GM23338 (cell line): Measurements from ENCODE around the gene PATE2. TPM values are rescaled to one million over a fixed set of nuclear protein-coding genes. Genes with fewer than 3 reads are reported as not detected.

Experiments
- ATAC-seq: fragments of 200-7000 bp; cut with Tn5 transposase; 3 replicates; pipeline ENCODE4 v1.9.1; 2020
- DNase-seq: peaks from one replicate; pipeline ENCODE4 v3.0.0-alpha.2; 2015; ENCODE audit warnings: low spot score
- H2AFZ ChIP-seq: fragments of 200-600 bp; sonication (generic); 2 replicates; pipeline ENCODE4 v1.8.0; 2016; ENCODE audit warnings: antibody characterized with exemption, mild to moderate bottlenecking, moderate library complexity
- H3F3A ChIP-seq: fragments of 200-600 bp; sonication (generic); replicated peaks from 2 replicates; pipeline ENCODE4 v1.8.0; 2017; ENCODE audit warnings: antibody characterized with exemption, mixed run types, low read depth
- H3K27ac ChIP-seq: fragments of 200-600 bp; sonication (generic); 2 replicates; pipeline ENCODE4 v1.6.1; 2016; ENCODE audit warnings: low read depth
- H3K27me3 ChIP-seq: fragments of 200-600 bp; sonication (generic); 2 replicates; pipeline ENCODE4 v1.8.0; 2016; ENCODE audit warnings: mild to moderate bottlenecking, mixed run types, moderate library complexity; ENCODE audit not compliant: insufficient read depth
- H3K36me3 ChIP-seq: fragments of 200-600 bp; sonication (generic); 2 replicates; pipeline ENCODE4 v1.8.0; 2016; ENCODE audit warnings: mild to moderate bottlenecking; ENCODE audit not compliant: insufficient read depth
- H3K4me1 ChIP-seq: fragments of 200-600 bp; sonication (generic); 2 replicates; pipeline ENCODE4 v1.8.0; 2016; ENCODE audit warnings: mild to moderate bottlenecking, moderate library complexity; ENCODE audit not compliant: insufficient read depth
- H3K4me2 ChIP-seq: fragments of 200-600 bp; sonication (generic); 2 replicates; pipeline ENCODE4 v1.7.1; 2017; ENCODE audit warnings: mixed run types
- H3K4me3 ChIP-seq: fragments of 200-600 bp; sonication (generic); 2 replicates; pipeline ENCODE4 v1.6.1; 2016; ENCODE audit warnings: mixed run types
- H3K79me2 ChIP-seq: fragments of 200-600 bp; sonication (generic); replicated peaks from 2 replicates; pipeline ENCODE4 v1.8.0; 2017; ENCODE audit warnings: mild to moderate bottlenecking; ENCODE audit not compliant: insufficient read depth
- H3K9me2 ChIP-seq: fragments of 200-600 bp; sonication (generic); 2 replicates; pipeline ENCODE4 v1.8.0; 2017; ENCODE audit not compliant: insufficient read depth
- H4K20me1 ChIP-seq: fragments of 200-600 bp; sonication (generic); replicated peaks from 2 replicates; pipeline ENCODE4 v1.8.0; 2017; ENCODE audit warnings: mild to moderate bottlenecking; ENCODE audit not compliant: insufficient read depth
- H3K27ac Mint-ChIP-seq: 2 replicates; pipeline ENCODE4 v1.8.0; 2020; ENCODE audit warnings: inconsistent platforms, mild to moderate bottlenecking, moderate library complexity, mixed read lengths
- H3K27me3 Mint-ChIP-seq: 3 replicates; pipeline ENCODE4 v1.8.0; 2022; ENCODE audit warnings: low read depth, mild to moderate bottlenecking, moderate library complexity, mixed read lengths, inconsistent platforms; ENCODE audit not compliant: insufficient read depth, poor library complexity
- H3K36me3 Mint-ChIP-seq: 3 replicates; pipeline ENCODE4 v1.8.0; 2021; ENCODE audit warnings: low read depth, mild to moderate bottlenecking, inconsistent platforms, moderate library complexity, mixed read lengths
- H3K4me1 Mint-ChIP-seq: 3 replicates; pipeline ENCODE4 v1.8.0; 2020; ENCODE audit warnings: mild to moderate bottlenecking, inconsistent platforms, mixed read lengths
- H3K4me3 Mint-ChIP-seq: 3 replicates; pipeline ENCODE4 v1.8.0; 2021; ENCODE audit warnings: moderate library complexity, mild to moderate bottlenecking, inconsistent platforms, mixed read lengths
- H3K9me3 Mint-ChIP-seq: 3 replicates; pipeline ENCODE4 v1.8.0; 2020; ENCODE audit warnings: moderate library complexity, mild to moderate bottlenecking, inconsistent platforms, mixed read lengths
- CREB1 ChIP-seq: fragments of 250-450 bp; sonication (Bioruptor Pico); IDR thresholded peaks from 2 replicates; pipeline ENCODE4 v1.5.0; 2020; ENCODE audit warnings: low read depth, mild to moderate bottlenecking, moderate library complexity
- EZH2 ChIP-seq: fragments of 200-600 bp; sonication (generic); IDR thresholded peaks from one replicate; pipeline ENCODE4 v1.8.0; 2017; ENCODE audit warnings: antibody characterized with exemption, mild to moderate bottlenecking, low read depth; ENCODE audit not compliant: unreplicated experiment
- JUNB ChIP-seq: IDR thresholded peaks from one replicate; pipeline ENCODE4 v1.6.1; 2016; ENCODE audit warnings: antibody characterized with exemption; ENCODE audit not compliant: unreplicated experiment
- NANOG ChIP-seq: IDR thresholded peaks from 2 replicates; pipeline ENCODE4 v1.6.1; 2016; ENCODE audit warnings: antibody characterized with exemption, borderline replicate concordance
- POLR2AphosphoS5 ChIP-seq: IDR thresholded peaks from 2 replicates; pipeline ENCODE4 v1.6.1; 2016; ENCODE audit warnings: antibody characterized with exemption, low read depth
- STAT1 ChIP-seq: IDR thresholded peaks from one replicate; pipeline ENCODE4 v1.6.1; 2016; ENCODE audit warnings: antibody characterized with exemption; ENCODE audit not compliant: unreplicated experiment
- ZNF114 ChIP-seq: fragments of 250-450 bp; sonication (Bioruptor Pico); IDR thresholded peaks from 2 replicates; pipeline ENCODE4 v1.5.0; 2020; ENCODE audit warnings: mild to moderate bottlenecking, moderate library complexity
- ZNF331 ChIP-seq: fragments of 250-450 bp; sonication (Bioruptor Pico); IDR thresholded peaks from 2 replicates; pipeline ENCODE4 v1.5.0; 2020; ENCODE audit warnings: low read depth, mild to moderate bottlenecking, moderate library complexity
- polyA plus RNA-seq: library from polyadenylated mRNA; unstranded; fragments of >200 nt; fragmentation: Nextera tagmentation; extraction: Ambion mirVana; gene quantifications from 2 replicates; pipeline ENCODE4 v1.2.1, GENCODE V29; 2016
- total RNA-seq: library from RNA; depleted of rRNA; stranded (reverse); fragments of >200 nt; shearing (Covaris generic); gene quantifications from 2 replicates; pipeline ENCODE4 v1.2.3, GENCODE V29; 2014
- TF ChIP-seq, protein P1 (sequence below), 2 experiments: fragments of 200-600 bp in 1 of 2; sonication (generic) in 1 of 2; conservative IDR thresholded peaks; 2 replicates each; pipeline versions ENCODE4 v1.5.1 to v1.6.1; 2016 to 2017; ENCODE audit warnings: antibody characterized with exemption in 2 of 2, low read depth in 2 of 2, mild to moderate bottlenecking in 2 of 2, moderate library complexity in 1 of 2
- TF ChIP-seq, protein P2 (sequence below): IDR thresholded peaks from 2 replicates; pipeline ENCODE4 v1.6.1; 2016; ENCODE audit warnings: antibody characterized with exemption
- TF ChIP-seq, protein P3 (sequence below): IDR thresholded peaks from one replicate; pipeline ENCODE4 v1.6.1; 2018; ENCODE audit warnings: antibody characterized with exemption; ENCODE audit not compliant: unreplicated experiment

The PATE2 gene
- total and polyA plus RNA-seq, 2 experiments from 2014 or later = 0.16 TPM; not detected in 1

DNA sequence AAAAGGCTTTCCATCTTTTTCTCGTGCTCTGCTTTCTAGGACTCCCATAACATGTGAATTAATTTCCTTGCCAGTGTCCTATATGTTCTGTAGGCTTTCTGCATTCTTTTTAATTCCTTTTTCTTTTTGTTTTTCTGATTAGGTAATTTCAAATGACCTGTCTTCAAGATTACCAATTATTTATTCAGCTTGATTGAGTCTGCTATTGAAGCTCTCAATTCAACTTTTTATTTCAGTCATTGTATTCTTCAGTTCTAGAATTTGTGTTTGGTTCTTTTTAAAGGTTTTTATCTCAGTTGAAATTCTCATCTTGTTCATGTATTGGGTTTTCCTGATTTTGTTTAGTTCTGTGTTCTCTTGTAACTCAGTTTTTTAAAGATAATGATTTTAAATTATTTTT lies 23.8 kb upstream of the PATE2 start:
- no peaks in the 10 kb centered on the region for H3K27me3 Mint-ChIP-seq
- H3K4me3 Mint-ChIP-seq = no peak overlapping the region
- Histone ChIP-seq H3K9me2 (peaks cover 13% of the 10 kb centered on the region), H2AFZ (no peak overlapping the region), H3K27me3 (no peaks in the 10 kb centered on the region), H3K4me1 (peaks cover 10% of the 10 kb centered on the region; the same call in 1 of the 2 replicates), H3K4me2 (no peak overlapping the region), H3K36me3 (0 out of 2 replicates have a peak, but pooled peaks cover 4% of the 10 kb centered on the region), H3K79me2 (no peaks in the 10 kb centered on the region), H3F3A (no peaks in the 10 kb centered on the region), H3K27ac (no peak overlapping the region), H4K20me1 (no peaks in the 10 kb centered on the region), H3K4me3 (no peak overlapping the region)
- DNase-seq (no peak), ATAC-seq (no peak)
- no peak for TF ChIP-seq ZNF114 (CRISPR knock-in tag)
- no peak for TF ChIP-seq ZNF331
- no peak for TF ChIP-seq POLR2AphosphoS5
- TF ChIP-seq, protein P1, sequence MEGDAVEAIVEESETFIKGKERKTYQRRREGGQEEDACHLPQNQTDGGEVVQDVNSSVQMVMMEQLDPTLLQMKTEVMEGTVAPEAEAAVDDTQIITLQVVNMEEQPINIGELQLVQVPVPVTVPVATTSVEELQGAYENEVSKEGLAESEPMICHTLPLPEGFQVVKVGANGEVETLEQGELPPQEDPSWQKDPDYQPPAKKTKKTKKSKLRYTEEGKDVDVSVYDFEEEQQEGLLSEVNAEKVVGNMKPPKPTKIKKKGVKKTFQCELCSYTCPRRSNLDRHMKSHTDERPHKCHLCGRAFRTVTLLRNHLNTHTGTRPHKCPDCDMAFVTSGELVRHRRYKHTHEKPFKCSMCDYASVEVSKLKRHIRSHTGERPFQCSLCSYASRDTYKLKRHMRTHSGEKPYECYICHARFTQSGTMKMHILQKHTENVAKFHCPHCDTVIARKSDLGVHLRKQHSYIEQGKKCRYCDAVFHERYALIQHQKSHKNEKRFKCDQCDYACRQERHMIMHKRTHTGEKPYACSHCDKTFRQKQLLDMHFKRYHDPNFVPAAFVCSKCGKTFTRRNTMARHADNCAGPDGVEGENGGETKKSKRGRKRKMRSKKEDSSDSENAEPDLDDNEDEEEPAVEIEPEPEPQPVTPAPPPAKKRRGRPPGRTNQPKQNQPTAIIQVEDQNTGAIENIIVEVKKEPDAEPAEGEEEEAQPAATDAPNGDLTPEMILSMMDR (conservative IDR thresholded peaks at IDR 0.05; ENCODE audit: low read depth in 2 of 2) = no peak
- TF ChIP-seq JUNB = no peak
- TF ChIP-seq EZH2 = no peak
- TF ChIP-seq, protein P2, sequence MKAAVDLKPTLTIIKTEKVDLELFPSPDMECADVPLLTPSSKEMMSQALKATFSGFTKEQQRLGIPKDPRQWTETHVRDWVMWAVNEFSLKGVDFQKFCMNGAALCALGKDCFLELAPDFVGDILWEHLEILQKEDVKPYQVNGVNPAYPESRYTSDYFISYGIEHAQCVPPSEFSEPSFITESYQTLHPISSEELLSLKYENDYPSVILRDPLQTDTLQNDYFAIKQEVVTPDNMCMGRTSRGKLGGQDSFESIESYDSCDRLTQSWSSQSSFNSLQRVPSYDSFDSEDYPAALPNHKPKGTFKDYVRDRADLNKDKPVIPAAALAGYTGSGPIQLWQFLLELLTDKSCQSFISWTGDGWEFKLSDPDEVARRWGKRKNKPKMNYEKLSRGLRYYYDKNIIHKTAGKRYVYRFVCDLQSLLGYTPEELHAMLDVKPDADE = no peak
- TF ChIP-seq CREB1 (CRISPR knock-in tag) = no peak
- TF ChIP-seq NANOG = no peak
- TF ChIP-seq, protein P3, sequence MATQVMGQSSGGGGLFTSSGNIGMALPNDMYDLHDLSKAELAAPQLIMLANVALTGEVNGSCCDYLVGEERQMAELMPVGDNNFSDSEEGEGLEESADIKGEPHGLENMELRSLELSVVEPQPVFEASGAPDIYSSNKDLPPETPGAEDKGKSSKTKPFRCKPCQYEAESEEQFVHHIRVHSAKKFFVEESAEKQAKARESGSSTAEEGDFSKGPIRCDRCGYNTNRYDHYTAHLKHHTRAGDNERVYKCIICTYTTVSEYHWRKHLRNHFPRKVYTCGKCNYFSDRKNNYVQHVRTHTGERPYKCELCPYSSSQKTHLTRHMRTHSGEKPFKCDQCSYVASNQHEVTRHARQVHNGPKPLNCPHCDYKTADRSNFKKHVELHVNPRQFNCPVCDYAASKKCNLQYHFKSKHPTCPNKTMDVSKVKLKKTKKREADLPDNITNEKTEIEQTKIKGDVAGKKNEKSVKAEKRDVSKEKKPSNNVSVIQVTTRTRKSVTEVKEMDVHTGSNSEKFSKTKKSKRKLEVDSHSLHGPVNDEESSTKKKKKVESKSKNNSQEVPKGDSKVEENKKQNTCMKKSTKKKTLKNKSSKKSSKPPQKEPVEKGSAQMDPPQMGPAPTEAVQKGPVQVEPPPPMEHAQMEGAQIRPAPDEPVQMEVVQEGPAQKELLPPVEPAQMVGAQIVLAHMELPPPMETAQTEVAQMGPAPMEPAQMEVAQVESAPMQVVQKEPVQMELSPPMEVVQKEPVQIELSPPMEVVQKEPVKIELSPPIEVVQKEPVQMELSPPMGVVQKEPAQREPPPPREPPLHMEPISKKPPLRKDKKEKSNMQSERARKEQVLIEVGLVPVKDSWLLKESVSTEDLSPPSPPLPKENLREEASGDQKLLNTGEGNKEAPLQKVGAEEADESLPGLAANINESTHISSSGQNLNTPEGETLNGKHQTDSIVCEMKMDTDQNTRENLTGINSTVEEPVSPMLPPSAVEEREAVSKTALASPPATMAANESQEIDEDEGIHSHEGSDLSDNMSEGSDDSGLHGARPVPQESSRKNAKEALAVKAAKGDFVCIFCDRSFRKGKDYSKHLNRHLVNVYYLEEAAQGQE = no peak
- no peak for TF ChIP-seq STAT1
- H3K4me1 Mint-ChIP-seq = peaks cover 12% of the 10 kb centered on the region
- no peak overlapping the region for H3K27ac Mint-ChIP-seq
- peaks cover 4% of the 10 kb centered on the region; the same call in 2 of the 3 replicates for H3K36me3 Mint-ChIP-seq
- H3K9me3 Mint-ChIP-seq = peaks cover 30% of the 10 kb centered on the region
